ENCODE data around the gene HTT. TPM values are rescaled to one million over a fixed set of nuclear protein-coding genes. Genes with fewer than 3 reads are reported as not detected.
"Not testable (repeated sequence)": the region's sequence is repeated elsewhere in the genome, so short reads cannot be mapped to it uniquely, and the experiment has no call there.

The HTT gene
- polyA plus RNA-seq, 4 donors, result 28.6 to 41.3 (median 33.3) TPM

GRCh38 chr4:3075652-3075981, 1.1 kb downstream of the HTT start:
- DNase-seq (ENCODE audit: low read depth in 4 of 4, low spot score in 2 of 4), result no peak

DNA sequence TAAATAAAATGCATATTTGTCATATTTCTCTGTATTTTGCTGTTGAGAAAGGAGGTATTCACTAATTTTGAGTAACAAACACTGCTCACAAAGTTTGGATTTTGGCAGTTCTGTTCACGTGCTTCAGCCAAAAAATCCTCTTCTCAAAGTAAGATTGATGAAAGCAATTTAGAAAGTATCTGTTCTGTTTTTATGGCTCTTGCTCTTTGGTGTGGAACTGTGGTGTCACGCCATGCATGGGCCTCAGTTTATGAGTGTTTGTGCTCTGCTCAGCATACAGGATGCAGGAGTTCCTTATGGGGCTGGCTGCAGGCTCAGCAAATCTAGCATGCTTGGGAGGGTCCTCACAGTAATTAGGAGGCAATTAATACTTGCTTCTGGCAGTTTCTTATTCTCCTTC, 3.3 kb downstream of the HTT start:
- no peak for DNase-seq (ENCODE audit: low read depth in 4 of 4, low spot score in 2 of 4)

DNA sequence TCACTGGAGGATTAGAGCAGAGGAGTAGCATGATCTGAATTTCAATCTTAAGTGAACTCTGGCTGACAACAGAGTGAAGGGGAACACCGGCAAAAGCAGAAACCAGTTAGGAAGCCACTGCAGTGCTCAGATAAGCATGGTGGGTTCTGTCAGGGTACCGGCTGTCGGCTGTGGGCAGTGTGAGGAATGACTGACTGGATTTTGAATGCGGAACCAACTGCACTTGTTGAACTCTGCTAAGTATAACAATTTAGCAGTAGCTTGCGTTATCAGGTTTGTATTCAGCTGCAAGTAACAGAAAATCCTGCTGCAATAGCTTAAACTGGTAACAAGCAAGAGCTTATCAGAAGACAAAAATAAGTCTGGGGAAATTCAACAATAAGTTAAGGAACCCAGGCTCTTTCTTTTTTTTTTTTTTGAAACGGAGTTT, 5.2 kb downstream of the HTT start:
- DNase-seq (ENCODE audit: low read depth in 4 of 4, low spot score in 2 of 4), result no peak

DNA sequence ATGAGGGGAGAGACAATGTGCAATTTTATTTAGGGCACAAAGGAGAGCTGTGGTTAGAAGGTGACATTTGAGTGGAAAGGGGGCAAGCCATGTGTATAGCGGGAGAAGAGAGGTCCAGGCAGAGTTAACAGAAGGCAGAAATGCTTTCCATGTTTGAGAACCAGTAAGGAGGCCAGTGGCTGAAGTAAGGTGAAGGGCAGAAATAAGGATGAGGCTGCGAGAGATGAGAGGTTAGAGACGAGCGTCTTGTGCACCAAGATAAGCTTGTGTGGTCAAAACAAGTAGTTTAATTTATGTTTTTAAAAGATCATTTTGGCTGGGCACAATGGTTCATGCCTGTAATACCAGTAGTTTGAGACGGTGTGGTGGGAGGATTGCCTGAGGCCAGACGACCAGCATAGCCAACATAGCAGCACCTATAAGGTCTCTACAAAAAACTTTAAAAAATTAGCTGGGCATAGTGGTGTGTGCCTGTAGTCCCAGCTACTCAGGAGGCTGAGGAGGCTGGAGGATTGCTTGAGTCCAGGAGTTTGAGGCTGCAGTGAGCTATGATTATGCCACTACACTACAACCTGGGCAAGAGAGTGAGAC, 8.5 kb downstream of the HTT start:
- DNase-seq (ENCODE audit: low read depth in 4 of 4, low spot score in 2 of 4), result no peak

DNA sequence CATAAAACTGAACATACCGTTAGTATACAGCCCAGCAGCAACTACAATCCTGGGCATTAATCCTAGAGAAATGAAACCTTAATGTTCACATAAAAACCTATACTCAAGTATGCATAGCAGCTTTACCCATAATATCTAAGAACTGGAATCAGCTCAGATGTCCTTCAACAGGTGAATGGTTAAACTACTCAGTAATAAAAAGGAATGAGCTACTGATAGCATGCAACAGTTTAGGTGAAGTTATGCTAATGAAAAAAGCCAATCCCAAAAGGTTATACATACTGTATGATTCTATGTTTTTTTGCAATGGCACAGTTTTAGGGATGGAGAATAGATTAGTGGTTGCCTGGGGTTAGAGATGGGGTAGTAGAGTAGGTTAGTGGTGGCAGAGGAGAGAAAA, 9.3 kb downstream of the HTT start:
- DNase-seq (ENCODE audit: low read depth in 4 of 4, low spot score in 2 of 4), result no peak

DNA sequence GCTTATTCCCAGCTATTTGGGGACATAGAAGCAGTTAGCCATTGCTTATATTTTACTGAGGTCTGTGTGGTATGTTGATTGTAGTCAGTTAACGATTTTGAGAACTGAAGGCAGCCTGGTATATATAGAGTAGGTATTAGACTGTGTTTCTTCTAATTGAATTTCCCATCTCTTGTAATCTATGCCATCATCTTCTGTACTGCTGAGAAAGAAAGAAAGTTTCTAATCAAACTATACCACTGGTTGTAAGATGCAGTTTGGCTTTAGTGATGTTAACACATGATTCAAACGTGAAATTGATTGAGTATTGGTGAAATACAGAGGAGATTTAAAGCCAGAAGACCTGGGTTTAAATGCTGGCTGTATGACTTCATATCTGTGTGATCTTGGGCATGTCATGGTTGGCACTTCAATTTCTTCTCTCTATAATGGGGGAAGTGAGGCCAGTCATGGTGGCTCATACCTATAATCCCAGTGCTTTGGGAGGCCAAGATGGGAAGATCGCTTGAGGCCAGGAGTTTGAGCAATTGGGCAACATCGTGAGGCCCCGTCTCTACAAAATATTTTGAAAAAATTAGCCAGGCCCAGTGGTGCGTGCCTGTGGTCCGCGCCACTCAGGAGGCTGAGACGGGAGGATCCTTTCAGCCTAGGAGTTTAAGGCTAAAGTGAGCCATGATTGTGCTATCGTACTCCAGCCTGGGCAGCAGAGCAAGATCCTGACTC, 11.6 kb downstream of the HTT start:
- no peak for DNase-seq (ENCODE audit: low read depth in 4 of 4, low spot score in 2 of 4)

DNA sequence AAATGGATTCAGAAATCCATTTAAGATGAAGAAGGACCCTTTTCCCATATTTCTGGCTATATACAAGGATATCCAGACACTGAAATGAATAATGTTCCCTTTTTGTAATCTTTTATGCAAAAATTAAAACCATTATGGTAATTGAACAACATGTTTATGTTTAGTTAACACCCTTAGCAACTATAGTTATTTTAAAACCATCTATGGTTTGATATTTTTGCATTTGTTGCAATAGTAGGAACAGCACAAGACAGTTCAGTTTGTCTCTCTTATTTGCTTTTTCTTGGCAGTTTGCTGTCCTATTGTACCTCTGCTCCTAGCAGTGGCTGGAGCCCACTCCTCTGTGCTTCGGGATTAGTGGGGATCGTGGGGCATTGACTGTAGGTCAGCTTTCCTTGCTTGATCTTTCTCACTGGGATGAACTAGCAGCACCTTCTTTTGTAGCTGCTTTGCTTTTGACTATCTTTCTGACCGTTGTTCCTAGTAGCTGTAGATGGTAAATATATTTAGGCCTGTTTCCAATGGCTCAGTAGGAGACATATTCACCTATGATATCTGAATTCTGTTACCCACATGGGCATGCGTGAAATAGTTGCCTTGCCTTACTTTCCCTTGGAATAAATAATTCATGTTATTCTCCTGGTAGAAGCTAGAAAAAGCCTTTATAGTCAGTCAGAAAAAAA, 12.8 kb downstream of the HTT start:
- no peak for DNase-seq (ENCODE audit: low read depth in 4 of 4, low spot score in 2 of 4)

DNA sequence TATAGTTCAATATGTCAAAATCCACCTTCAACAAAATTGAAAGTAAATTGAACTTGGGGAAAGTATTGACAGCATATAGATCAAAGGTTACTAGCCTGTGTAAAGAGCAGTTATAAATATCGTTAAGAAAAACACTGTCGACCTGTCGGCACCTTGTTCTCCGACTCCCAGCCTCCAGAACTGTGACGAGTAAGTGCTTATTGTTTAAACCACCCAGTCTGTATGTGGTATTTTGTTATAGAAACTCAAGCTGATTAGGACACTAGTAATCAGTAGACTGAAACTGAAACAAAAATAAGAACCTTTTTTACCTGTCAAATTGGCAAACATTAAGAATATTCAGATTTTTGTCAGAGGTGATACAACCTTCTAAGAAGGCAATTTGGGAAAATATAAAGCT, 17.0 kb downstream of the HTT start:
- no peak for DNase-seq (ENCODE audit: low read depth in 4 of 4, low spot score in 2 of 4)

- not testable (repeated sequence) for DNase-seq (ENCODE audit: low read depth in 4 of 4, low spot score in 2 of 4)
These were observed 20.2 kb downstream of the HTT start for GRCh38 chr4:3094701-3095100.

DNA sequence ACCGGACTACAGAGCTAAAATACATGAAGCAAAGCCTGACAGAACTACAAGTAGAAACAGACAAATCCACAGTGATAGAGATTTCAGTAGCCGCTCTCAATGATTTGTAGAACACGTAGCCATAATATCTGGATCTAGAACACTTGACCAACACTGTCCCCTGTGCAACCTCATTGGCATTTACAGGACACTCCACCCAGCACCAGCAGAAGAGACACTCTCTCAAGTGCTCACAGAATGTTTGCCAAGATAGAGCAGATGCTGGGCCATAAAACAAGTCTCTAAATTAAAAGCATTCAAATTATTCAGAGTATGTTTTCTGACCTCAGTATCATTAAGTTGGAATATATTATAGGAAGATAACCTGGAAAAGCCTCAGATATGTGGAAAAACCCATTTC, 21.7 kb downstream of the HTT start:
- DNase-seq (ENCODE audit: low read depth in 4 of 4, low spot score in 2 of 4), result no peak

- DNase-seq (ENCODE audit: low read depth in 4 of 4, low spot score in 2 of 4), result no peak
These were observed 23.9 kb downstream of the HTT start for GRCh38 chr4:3098346-3098745.

GRCh38 chr4:3106339-3107186, 32.1 kb downstream of the HTT start:
- peak in 3 of 4 donors; percentile 15 to 63 (median 34) for DNase-seq (ENCODE audit: low read depth in 4 of 4, low spot score in 2 of 4)

DNA sequence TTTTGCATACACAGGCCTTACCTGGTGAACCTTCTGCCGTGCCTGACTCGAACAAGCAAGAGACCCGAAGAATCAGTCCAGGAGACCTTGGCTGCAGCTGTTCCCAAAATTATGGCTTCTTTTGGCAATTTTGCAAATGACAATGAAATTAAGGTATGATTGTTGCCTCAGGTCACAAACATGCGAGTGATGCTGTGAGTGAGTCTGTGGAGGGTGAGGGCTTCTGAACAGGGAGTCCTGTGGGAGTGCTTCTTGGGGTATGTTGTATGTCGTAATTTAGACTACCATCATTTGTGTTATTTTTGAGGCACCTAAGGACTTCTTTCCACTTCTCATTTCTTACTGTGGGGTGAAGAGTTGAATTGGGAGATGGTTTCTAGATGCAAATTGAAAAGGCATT, 32.8 kb downstream of the HTT start:
- DNase-seq (ENCODE audit: low read depth in 4 of 4, low spot score in 2 of 4), result no peak

- DNase-seq (ENCODE audit: low read depth in 4 of 4, low spot score in 2 of 4), result no peak
These were observed 33.2 kb downstream of the HTT start for GRCh38 chr4:3107691-3108121.

- DNase-seq (ENCODE audit: low read depth in 4 of 4, low spot score in 2 of 4), result no peak
These were observed 33.7 kb downstream of the HTT start for GRCh38 chr4:3108211-3108610.

- no peak for DNase-seq (ENCODE audit: low read depth in 4 of 4, low spot score in 2 of 4)
These were observed 37.0 kb downstream of the HTT start for GRCh38 chr4:3111461-3111860.

- DNase-seq (ENCODE audit: low read depth in 4 of 4, low spot score in 2 of 4), result no peak
These were observed 37.7 kb downstream of the HTT start for GRCh38 chr4:3112201-3112600.

GRCh38 chr4:3112609-3113469, 38.4 kb downstream of the HTT start:
- no peak for DNase-seq (ENCODE audit: low read depth in 4 of 4, low spot score in 2 of 4)

DNA sequence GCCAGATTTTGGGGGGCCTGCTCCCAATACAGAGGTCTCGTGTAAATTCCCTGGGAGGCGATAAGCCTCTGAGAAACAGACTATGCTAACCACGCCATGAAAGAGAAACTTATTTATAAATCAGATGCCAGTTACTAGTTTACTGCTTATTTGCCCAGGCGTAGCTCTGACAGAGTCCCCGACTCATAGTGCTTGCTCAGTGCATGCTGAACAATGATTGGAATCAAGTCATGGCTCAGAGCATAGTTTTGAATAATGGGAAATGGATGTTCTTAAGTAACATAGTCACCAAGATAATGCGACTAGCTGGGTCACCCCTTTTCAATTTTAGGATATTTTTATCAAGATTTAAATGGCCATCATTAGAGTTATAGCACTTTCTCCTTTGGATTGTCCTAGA, 39.9 kb downstream of the HTT start:
- DNase-seq (ENCODE audit: low read depth in 4 of 4, low spot score in 2 of 4), result no peak

DNA sequence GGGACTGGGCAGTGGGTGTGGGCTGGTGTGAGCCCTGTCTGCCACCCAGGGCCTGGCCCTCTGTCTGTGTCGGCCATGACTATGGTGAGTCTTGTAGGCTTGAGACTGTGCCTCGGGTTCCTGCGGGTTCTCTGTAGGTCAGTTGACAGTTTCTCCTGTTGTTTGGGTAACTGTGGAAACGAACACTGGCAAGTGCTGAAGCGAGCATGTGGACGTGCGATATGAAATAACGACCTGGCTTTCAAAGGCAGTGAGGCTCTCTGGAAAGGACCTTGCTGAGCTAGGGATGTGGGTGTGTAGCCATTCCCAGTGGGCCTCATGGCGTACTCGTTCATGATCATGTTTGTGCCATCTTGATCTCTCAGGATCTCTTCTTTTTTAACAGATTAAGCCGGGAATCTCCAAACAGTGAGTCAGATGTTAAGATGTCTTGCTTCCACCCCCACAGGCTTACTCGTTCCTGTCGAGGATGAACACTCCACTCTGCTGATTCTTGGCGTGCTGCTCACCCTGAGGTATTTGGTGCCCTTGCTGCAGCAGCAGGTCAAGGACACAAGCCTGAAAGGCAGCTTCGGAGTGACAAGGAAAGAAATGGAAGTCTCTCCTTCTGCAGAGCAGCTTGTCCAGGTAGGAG, 41.3 kb downstream of the HTT start:
- no peak for DNase-seq (ENCODE audit: low read depth in 4 of 4, low spot score in 2 of 4)
